ENCODE measurements around the gene TMCC2.
A peak's percentile ranks its signal among the peaks of the same experiment; 100 is the strongest.

TMCC2 gene

DNA sequence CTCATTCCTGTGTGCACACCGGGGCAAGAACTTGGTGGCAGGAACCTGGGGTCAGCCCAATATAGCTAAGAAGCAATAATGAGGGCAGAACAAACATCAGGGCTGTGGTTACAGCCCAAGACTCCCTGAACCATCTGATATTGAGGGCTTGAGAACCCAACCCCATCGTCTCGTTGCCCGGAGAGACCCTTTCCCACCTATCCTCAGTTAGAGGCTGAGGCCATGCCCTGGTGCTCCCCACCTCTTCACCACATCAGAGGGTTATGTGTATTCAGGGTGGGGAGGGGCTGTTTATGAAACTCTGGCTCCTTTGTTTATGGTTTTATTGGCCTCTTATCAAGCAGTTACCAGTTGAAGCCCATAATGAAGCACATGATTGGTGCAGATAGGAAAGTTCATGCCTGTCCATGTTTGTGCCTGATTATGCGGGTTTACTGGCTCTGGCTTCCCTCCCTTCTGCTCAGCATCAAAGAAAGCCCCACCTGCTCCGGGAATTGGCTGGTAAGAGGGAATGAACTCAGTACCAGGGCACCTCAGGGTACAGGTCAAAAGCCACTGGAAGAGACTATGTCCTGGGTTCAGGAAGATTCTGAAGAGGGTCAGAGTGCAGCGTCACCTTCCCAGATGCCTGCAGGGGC is 79.3 kb downstream of the TMCC2 start:
- H3K27me3 ChIP-seq (ENCODE audit: control insufficient read depth in 1 of 2, insufficient read depth in 1 of 2, low read length in 2 of 2): no peaks in the 10 kb centered on the region
- no peak overlapping the region for H3K27ac ChIP-seq (ENCODE audit: low read length, poor library complexity, severe bottlenecking)
- no peak overlapping the region for H3K4ac ChIP-seq (ENCODE audit: low read depth in 1 of 2, low read length in 2 of 2)
- DNase-seq: no peak
- no peak overlapping the region for H2AFZ ChIP-seq (ENCODE audit: low read depth, low read length)
- peak overlapping the region; percentile 4 for H4K91ac ChIP-seq (ENCODE audit: low read length)
- H3K4me3 ChIP-seq (ENCODE audit: insufficient read depth in 1 of 2, low read depth in 1 of 2, low read length in 2 of 2): no peak overlapping the region
- H3K9me3 ChIP-seq (ENCODE audit: control insufficient read depth, low read length): no peaks in the 10 kb centered on the region
- H3K4me1 ChIP-seq (ENCODE audit: control insufficient read depth, insufficient read depth, low read depth, low read length): peaks cover 27% of the 10 kb centered on the region
- H2BK120ac ChIP-seq (ENCODE audit: low read depth, low read length): no peak overlapping the region
- 93% methylated on average over 7 of the region's 7 CpGs for WGBS
- H3K18ac ChIP-seq (ENCODE audit: low read depth in 1 of 2, low read length in 2 of 2): no peak overlapping the region
- no peak overlapping the region for H2BK15ac ChIP-seq (ENCODE audit: low read depth, poor library complexity, severe bottlenecking)
- no peak overlapping the region for H3K4me2 ChIP-seq (ENCODE audit: low read length, poor library complexity, severe bottlenecking)
- no peak overlapping the region for H4K8ac ChIP-seq (ENCODE audit: low read length)
- H3K9ac ChIP-seq (ENCODE audit: low read length): no peak overlapping the region
- H3K23ac ChIP-seq (ENCODE audit: low read length in 2 of 2): no peak overlapping the region
- no peak overlapping the region for H2BK12ac ChIP-seq (ENCODE audit: low read length in 2 of 2)
- peaks cover 37% of the 10 kb centered on the region for H3K79me1 ChIP-seq (replicated peaks; ENCODE audit: low read length, poor library complexity, severe bottlenecking)
- H2BK5ac ChIP-seq (ENCODE audit: low read depth, low read length, poor library complexity, severe bottlenecking): no peak overlapping the region
- no peak overlapping the region for H3K14ac ChIP-seq (ENCODE audit: low read length in 2 of 2)
- peak overlapping the region; percentile 14 for H2AK5ac ChIP-seq (ENCODE audit: low read length, severe bottlenecking)
- peaks cover 69 to 88% of the 10 kb centered on the region in 2 experiments for H3K36me3 ChIP-seq (ENCODE audit: control insufficient read depth in 1 of 2, insufficient read depth in 2 of 2, low read depth in 1 of 2, low read length in 2 of 2)

DNA sequence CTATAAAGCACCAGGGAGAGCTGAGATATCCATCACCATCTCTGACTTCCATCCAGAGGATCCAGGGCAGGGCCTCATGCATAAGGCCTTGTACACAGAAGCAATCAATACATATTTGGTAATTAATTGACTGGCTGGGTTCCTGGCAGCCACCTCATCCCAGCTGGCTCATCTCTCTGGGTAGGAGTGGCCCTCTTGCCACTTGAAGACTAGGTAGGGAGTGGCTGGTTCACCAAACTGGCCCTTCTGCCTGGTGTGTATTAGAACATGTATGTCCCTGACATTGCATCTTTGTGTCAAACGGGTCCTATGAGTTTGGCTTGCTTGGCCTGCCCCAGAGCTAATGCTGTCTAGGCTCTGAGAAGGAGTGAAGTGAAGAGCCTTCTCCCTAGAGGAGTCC is 82.0 kb downstream of the TMCC2 start:
- peaks cover 50 to 74% of the 10 kb centered on the region in 2 experiments for H3K36me3 ChIP-seq (ENCODE audit: control insufficient read depth in 1 of 2, insufficient read depth in 2 of 2, low read depth in 1 of 2, low read length in 2 of 2)
- 92% methylated on average over 1 of the region's 1 CpG for WGBS
- no peak overlapping the region for H2BK12ac ChIP-seq (ENCODE audit: low read length in 2 of 2)
- H3K27ac ChIP-seq (ENCODE audit: low read length, poor library complexity, severe bottlenecking): no peak overlapping the region
- H3K4me1 ChIP-seq (ENCODE audit: control insufficient read depth, insufficient read depth, low read depth, low read length): peaks cover 26% of the 10 kb centered on the region
- H3K18ac ChIP-seq (ENCODE audit: low read depth in 1 of 2, low read length in 2 of 2): no peak overlapping the region
- H4K91ac ChIP-seq (ENCODE audit: low read length): no peak overlapping the region
- no peak overlapping the region for H4K8ac ChIP-seq (ENCODE audit: low read length)
- H2BK15ac ChIP-seq (ENCODE audit: low read depth, poor library complexity, severe bottlenecking): no peak overlapping the region
- H2BK120ac ChIP-seq (ENCODE audit: low read depth, low read length): no peak overlapping the region
- H2AFZ ChIP-seq (ENCODE audit: low read depth, low read length): no peak overlapping the region
- no peaks in the 10 kb centered on the region for H3K27me3 ChIP-seq (ENCODE audit: control insufficient read depth in 1 of 2, insufficient read depth in 1 of 2, low read length in 2 of 2)
- no peak overlapping the region for H3K4ac ChIP-seq (ENCODE audit: low read depth in 1 of 2, low read length in 2 of 2)
- H3K4me2 ChIP-seq (ENCODE audit: low read length, poor library complexity, severe bottlenecking): no peak overlapping the region
- no peak overlapping the region for H3K23ac ChIP-seq (ENCODE audit: low read length in 2 of 2)
- H3K4me3 ChIP-seq (ENCODE audit: insufficient read depth in 1 of 2, low read depth in 1 of 2, low read length in 2 of 2): no peak overlapping the region
- no peak overlapping the region for H2BK5ac ChIP-seq (ENCODE audit: low read depth, low read length, poor library complexity, severe bottlenecking)
- no peak overlapping the region for H2AK5ac ChIP-seq (ENCODE audit: low read length, severe bottlenecking)
- H3K14ac ChIP-seq (ENCODE audit: low read length in 2 of 2): no peak overlapping the region
- no peak for DNase-seq
- H3K9ac ChIP-seq (ENCODE audit: low read length): no peak overlapping the region
- H3K79me1 ChIP-seq (replicated peaks; ENCODE audit: low read length, poor library complexity, severe bottlenecking): peaks cover 35% of the 10 kb centered on the region
- H3K9me3 ChIP-seq (ENCODE audit: control insufficient read depth, low read length): no peaks in the 10 kb centered on the region

DNA sequence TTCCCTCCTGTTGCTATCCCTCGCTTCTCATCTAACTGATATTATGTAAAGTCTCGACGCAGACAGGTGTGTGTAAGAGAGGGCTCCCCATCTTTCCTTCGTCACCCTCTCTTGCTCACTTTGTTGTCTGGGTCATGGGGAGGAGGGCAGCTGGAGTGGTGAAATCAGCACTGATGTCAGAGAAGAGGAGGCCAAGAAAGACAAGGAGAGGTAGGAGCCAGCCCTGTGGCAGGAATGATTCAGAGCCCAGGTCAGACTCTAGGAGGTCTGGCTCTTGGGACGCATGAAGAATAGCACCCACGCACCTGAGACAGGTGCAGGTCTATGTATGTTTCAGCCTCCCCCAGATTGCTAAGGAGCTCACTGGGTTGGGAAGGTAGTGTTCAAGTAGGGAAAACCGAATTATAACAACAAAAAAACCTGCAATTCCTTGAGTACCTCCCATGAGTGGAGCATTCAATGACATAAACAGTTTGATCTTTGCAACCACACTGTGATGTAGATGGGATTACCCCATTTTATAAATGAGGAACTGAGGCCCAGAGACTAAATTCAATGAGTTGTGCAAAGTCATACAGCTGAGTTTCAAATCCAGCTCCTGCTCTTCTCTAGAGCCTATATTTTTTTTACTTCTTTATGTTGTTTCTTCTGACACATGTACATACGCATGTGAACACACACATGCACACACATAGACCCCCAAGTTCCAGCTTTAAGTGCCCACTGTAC is 83.4 kb downstream of the TMCC2 start:
- Histone ChIP-seq H3K23ac (ENCODE audit: low read length in 2 of 2) (no peak overlapping the region), H2AFZ (ENCODE audit: low read depth, low read length) (no peak overlapping the region), H2BK5ac (ENCODE audit: low read depth, low read length, poor library complexity, severe bottlenecking) (no peak overlapping the region), H3K4me2 (ENCODE audit: low read length, poor library complexity, severe bottlenecking) (no peak overlapping the region), H3K18ac (ENCODE audit: low read depth in 1 of 2, low read length in 2 of 2) (no peak overlapping the region), H3K79me1 (replicated peaks; ENCODE audit: low read length, poor library complexity, severe bottlenecking) (peaks cover 33% of the 10 kb centered on the region), H2BK15ac (ENCODE audit: low read depth, poor library complexity, severe bottlenecking) (no peak overlapping the region), H2BK12ac (ENCODE audit: low read length in 2 of 2) (no peak overlapping the region), H3K14ac (ENCODE audit: low read length in 2 of 2) (no peak overlapping the region), H3K27me3 (ENCODE audit: control insufficient read depth in 1 of 2, insufficient read depth in 1 of 2, low read length in 2 of 2) (no peaks in the 10 kb centered on the region), H3K9ac (ENCODE audit: low read length) (no peak overlapping the region), H3K9me3 (ENCODE audit: control insufficient read depth, low read length) (no peaks in the 10 kb centered on the region), H3K4me1 (ENCODE audit: control insufficient read depth, insufficient read depth, low read depth, low read length) (peaks cover 29% of the 10 kb centered on the region), H4K91ac (ENCODE audit: low read length) (no peak overlapping the region), H2AK5ac (ENCODE audit: low read length, severe bottlenecking) (no peak overlapping the region), H3K4me3 (ENCODE audit: insufficient read depth in 1 of 2, low read depth in 1 of 2, low read length in 2 of 2) (no peak overlapping the region), H3K36me3 (ENCODE audit: control insufficient read depth in 1 of 2, insufficient read depth in 2 of 2, low read depth in 1 of 2, low read length in 2 of 2) (peaks cover 39 to 62% of the 10 kb centered on the region in 2 experiments), H3K4ac (ENCODE audit: low read depth in 1 of 2, low read length in 2 of 2) (no peak overlapping the region), H4K8ac (ENCODE audit: low read length) (no peak overlapping the region), H2BK120ac (ENCODE audit: low read depth, low read length) (no peak overlapping the region), H3K27ac (ENCODE audit: low read length, poor library complexity, severe bottlenecking) (no peak overlapping the region)
- DNase-seq: no peak
- WGBS: 100% methylated on average over 3 of the region's 8 CpGs

DNA sequence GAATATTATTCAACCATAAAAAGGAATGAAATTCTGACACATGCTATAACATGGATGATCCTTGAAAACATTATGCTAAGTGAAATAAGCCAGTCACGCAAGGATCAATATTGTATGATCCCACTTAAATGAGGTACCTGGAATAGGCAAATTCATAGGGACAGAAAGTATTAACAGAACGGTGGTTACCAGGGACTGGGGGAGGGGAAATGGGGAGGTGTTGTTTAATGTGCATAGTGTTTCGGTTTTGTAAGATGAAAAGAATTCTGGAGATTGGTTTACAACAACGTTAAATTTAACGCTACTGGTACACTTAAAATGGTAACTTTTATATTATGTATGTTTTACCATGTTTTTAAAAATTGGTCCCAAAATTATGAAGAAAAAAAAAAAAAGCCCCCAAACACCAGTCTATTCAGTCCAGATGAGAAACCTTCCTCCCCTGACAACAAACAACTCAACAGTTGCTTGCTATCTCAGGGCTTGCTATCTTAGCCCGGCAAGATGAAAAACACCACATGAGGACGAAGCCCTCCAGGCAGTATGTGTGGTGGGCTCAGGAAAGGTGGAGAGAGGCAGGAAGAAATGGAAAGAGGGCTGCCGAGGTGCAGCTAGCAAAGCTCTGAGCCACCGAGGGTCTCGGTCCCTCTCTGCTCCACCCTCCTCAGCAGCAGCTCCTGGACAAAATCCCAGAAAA is 85.3 kb downstream of the TMCC2 start:
- DNase-seq: no peak
- H3K4ac ChIP-seq (ENCODE audit: low read depth in 1 of 2, low read length in 2 of 2): peak overlapping the region; percentile 86 to 88
- peaks cover 37% of the 10 kb centered on the region for H3K4me1 ChIP-seq (ENCODE audit: control insufficient read depth, insufficient read depth, low read depth, low read length)
- peak overlapping the region in 1 of 2 experiments; percentile 75 for H3K23ac ChIP-seq (ENCODE audit: low read length in 2 of 2)
- peak overlapping the region; percentile 71 to 85 for H3K18ac ChIP-seq (ENCODE audit: low read depth in 1 of 2, low read length in 2 of 2)
- peak overlapping the region; percentile 65 for H4K91ac ChIP-seq (ENCODE audit: low read length)
- peak overlapping the region; percentile 18 for H2AK5ac ChIP-seq (ENCODE audit: low read length, severe bottlenecking)
- no peak overlapping the region for H3K4me3 ChIP-seq (ENCODE audit: insufficient read depth in 1 of 2, low read depth in 1 of 2, low read length in 2 of 2)
- H3K4me2 ChIP-seq (ENCODE audit: low read length, poor library complexity, severe bottlenecking): peak overlapping the region; percentile 52
- H3K14ac ChIP-seq (ENCODE audit: low read length in 2 of 2): no peak overlapping the region
- no peak overlapping the region for H2AFZ ChIP-seq (ENCODE audit: low read depth, low read length)
- H2BK12ac ChIP-seq (ENCODE audit: low read length in 2 of 2): peak overlapping the region in 1 of 2 experiments; percentile 23
- H3K9ac ChIP-seq (ENCODE audit: low read length): peak overlapping the region; percentile 71
- H2BK5ac ChIP-seq (ENCODE audit: low read depth, low read length, poor library complexity, severe bottlenecking): no peak overlapping the region
- WGBS: 75% methylated on average over 4 of the region's 10 CpGs
- H2BK120ac ChIP-seq (ENCODE audit: low read depth, low read length): peak overlapping the region; percentile 75
- no peaks in the 10 kb centered on the region for H3K27me3 ChIP-seq (ENCODE audit: control insufficient read depth in 1 of 2, insufficient read depth in 1 of 2, low read length in 2 of 2)
- H2BK15ac ChIP-seq (ENCODE audit: low read depth, poor library complexity, severe bottlenecking): peak overlapping the region; percentile 65
- H3K79me1 ChIP-seq (replicated peaks; ENCODE audit: low read length, poor library complexity, severe bottlenecking): peaks cover 18% of the 10 kb centered on the region
- H4K8ac ChIP-seq (ENCODE audit: low read length): peak overlapping the region; percentile 93
- H3K36me3 ChIP-seq (ENCODE audit: control insufficient read depth in 1 of 2, insufficient read depth in 2 of 2, low read depth in 1 of 2, low read length in 2 of 2): peaks cover 20 to 49% of the 10 kb centered on the region in 2 experiments
- H3K27ac ChIP-seq (ENCODE audit: low read length, poor library complexity, severe bottlenecking): peak overlapping the region; percentile 79
- no peaks in the 10 kb centered on the region for H3K9me3 ChIP-seq (ENCODE audit: control insufficient read depth, low read length)
